HepG2 (cell line): ENCODE results near the gene ZFP69B. TPM values are rescaled to one million over a fixed set of nuclear protein-coding genes. Genes with fewer than 3 reads are reported as not detected.

Experiments used
- HNF4G ChIP-seq, 2 experiments: sonication (generic) in 1 of 2; formaldehyde crosslinking in 1 of 2; IDR thresholded peaks; 2 replicates each; pipeline versions ENCODE4 v1.4.0 to v1.6.1; 2011 to 2020; ENCODE audit warnings: borderline replicate concordance in 2 of 2, low read depth in 2 of 2, mild to moderate bottlenecking in 2 of 2, low read length in 1 of 2, missing genetic modification reagents in 1 of 2, moderate library complexity in 1 of 2
- KLF15 ChIP-seq: sonication (generic); formaldehyde crosslinking; IDR thresholded peaks from 2 replicates; pipeline ENCODE4 v1.8.1; 2023; ENCODE audit warnings: borderline replicate concordance, mild to moderate bottlenecking, inconsistent platforms, missing genetic modification reagents, mixed read lengths
- NAIF1 ChIP-seq: sonication (generic); formaldehyde crosslinking; IDR thresholded peaks from 2 replicates; pipeline ENCODE4 v1.5.0; 2020; ENCODE audit warnings: mild to moderate bottlenecking, missing genetic modification reagents, borderline replicate concordance
- RFX3 ChIP-seq: IDR thresholded peaks from 2 replicates; pipeline ENCODE4 v1.6.1; 2016; ENCODE audit warnings: missing biosample characterization, missing genetic modification reagents
- TOPORS ChIP-seq: sonication (generic); formaldehyde crosslinking; IDR thresholded peaks from 2 replicates; pipeline ENCODE4 v1.8.0; 2023; ENCODE audit warnings: mild to moderate bottlenecking, missing genetic modification reagents
- ZNF232 ChIP-seq: sonication (generic); formaldehyde crosslinking; IDR thresholded peaks from 2 replicates; pipeline ENCODE4 v1.4.0; 2020; ENCODE audit warnings: missing genetic modification reagents, borderline replicate concordance
- ZNF263 ChIP-seq: sonication (generic); formaldehyde crosslinking; IDR thresholded peaks from 2 replicates; pipeline ENCODE4 v1.4.0; 2020; ENCODE audit warnings: missing genetic modification reagents
- ZNF788 ChIP-seq: sonication (generic); formaldehyde crosslinking; IDR thresholded peaks from 2 replicates; pipeline ENCODE4 v1.5.0; 2020; ENCODE audit warnings: mild to moderate bottlenecking, missing genetic modification reagents, borderline replicate concordance
- polyA plus RNA-seq, 8 experiments: library from polyadenylated mRNA; depleted of rRNA in 3 of 8; stranded (reverse) in 7 of 8; unstranded in 1 of 8; fragments of >200 nt; fragmentation: Illumina TruSeq in 4 of 8; extraction: Trizol in 4 of 8; gene quantifications; 2 replicates each; pipeline versions ENCODE4 v1.2.1 to v1.2.3, GENCODE V29; 2011 to 2016; ENCODE audit warnings: low read depth in 4 of 8, missing spikeins in 1 of 8, mixed read lengths in 1 of 8; ENCODE audit not compliant: insufficient read depth in 1 of 8
- total RNA-seq, 5 experiments: library from RNA; depleted of rRNA; stranded (reverse); fragments of >200 nt; fragmentation: Illumina TruSeq; extraction: Trizol; gene quantifications; 2 replicates each; pipeline ENCODE4 v1.2.3, GENCODE V29; 2016; ENCODE audit warnings: low read depth in 1 of 5
- TF ChIP-seq, protein P1 (sequence below): sonication (generic); formaldehyde crosslinking; IDR thresholded peaks from 2 replicates; pipeline ENCODE4 v1.5.1; 2020; ENCODE audit warnings: mild to moderate bottlenecking, missing genetic modification reagents
- TF ChIP-seq, protein P2 (sequence below): sonication (generic); formaldehyde crosslinking; IDR thresholded peaks from 2 replicates; pipeline ENCODE4 v1.4.0; 2020; ENCODE audit warnings: mild to moderate bottlenecking, missing genetic modification reagents
- TF ChIP-seq, protein P3 (sequence below): sonication (generic); formaldehyde crosslinking; IDR thresholded peaks from 2 replicates; pipeline ENCODE4 v1.4.0; 2020; ENCODE audit warnings: missing genetic modification reagents
- TF ChIP-seq, protein P4 (sequence below): sonication (generic); formaldehyde crosslinking; IDR thresholded peaks from 2 replicates; pipeline ENCODE4 v1.4.0; 2020; ENCODE audit warnings: missing genetic modification reagents
- TF ChIP-seq, protein P5 (sequence below), 2 experiments: sonication (generic) in 1 of 2; formaldehyde crosslinking in 1 of 2; IDR thresholded peaks; 2 replicates each; pipeline versions ENCODE4 v1.4.0 to v1.6.1; 2018 to 2020; ENCODE audit warnings: missing genetic modification reagents in 2 of 2, borderline replicate concordance in 1 of 2, low read depth in 1 of 2, mild to moderate bottlenecking in 1 of 2, missing biosample characterization in 1 of 2

ZFP69B gene
- total and polyA plus RNA-seq, 2 of the 13 experiments (the other 11 are each of a cell fraction or from before 2014, with no cell fraction given): 4.6 to 7.7 TPM

DNA sequence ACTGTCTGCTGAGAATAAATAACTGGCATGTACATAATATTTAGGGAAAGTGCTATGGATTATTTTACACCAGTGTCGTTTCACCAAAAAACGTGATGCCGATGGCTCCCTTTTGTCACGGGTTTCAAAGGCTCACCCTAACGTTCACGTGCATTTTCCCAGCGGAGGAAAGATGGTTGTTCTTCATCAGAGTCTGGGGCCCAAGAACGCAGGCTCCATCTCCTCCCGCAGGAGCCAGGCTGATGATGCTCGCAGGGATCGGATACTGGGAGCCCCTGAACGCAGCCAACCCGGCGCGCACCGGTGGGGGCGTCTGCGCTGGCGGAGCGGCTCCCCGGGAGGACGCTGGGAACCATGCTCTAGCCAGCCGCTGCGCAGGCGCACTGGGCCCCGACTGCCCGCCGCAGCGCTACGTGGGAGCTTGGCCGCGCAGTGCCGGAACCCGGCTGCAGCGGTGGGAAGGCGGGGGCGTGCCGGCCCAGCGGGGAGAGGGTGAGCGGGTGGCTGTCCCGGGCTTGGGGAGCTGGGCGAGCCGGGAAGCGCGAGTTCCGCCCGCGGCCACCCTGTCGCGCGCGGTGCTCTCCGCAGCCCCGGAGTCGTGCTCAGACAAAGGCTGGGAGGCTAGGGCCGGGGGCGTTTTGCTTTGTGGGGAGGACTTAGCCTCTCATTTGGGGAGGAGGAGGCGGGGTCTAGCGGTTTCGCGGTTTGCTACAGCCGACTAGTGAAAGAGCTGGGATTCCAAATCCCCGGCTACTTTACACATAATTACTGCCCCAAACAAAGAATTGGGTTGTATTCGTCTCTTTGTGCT lies at the start of gene ZFP69B (continued):
- TF ChIP-seq, protein P1, sequence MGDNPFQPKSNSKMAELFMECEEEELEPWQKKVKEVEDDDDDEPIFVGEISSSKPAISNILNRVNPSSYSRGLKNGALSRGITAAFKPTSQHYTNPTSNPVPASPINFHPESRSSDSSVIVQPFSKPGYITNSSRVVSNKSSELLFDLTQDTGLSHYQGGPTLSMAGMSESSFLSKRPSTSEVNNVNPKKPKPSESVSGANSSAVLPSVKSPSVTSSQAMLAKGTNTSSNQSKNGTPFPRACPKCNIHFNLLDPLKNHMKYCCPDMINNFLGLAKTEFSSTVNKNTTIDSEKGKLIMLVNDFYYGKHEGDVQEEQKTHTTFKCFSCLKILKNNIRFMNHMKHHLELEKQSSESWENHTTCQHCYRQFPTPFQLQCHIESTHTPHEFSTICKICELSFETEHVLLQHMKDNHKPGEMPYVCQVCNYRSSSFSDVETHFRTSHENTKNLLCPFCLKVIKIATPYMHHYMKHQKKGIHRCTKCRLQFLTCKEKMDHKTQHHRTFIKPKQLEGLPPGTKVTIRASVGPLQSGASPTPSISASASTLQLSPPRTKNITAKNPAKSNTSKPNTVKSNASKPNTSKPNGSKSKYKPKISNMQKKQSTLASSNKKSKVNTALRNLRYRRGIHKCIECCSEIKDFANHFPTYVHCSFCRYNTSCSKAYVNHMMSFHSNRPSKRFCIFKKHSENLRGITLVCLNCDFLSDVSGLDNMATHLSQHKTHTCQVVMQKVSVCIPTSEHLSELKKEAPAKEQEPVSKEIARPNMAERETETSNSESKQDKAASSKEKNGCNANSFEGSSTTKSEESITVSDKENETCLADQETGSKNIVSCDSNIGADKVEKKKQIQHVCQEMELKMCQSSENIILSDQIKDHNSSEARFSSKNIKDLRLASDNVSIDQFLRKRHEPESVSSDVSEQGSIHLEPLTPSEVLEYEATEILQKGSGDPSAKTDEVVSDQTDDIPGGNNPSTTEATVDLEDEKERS (CRISPR knock-in tag): no peak
- TF ChIP-seq, protein P2, sequence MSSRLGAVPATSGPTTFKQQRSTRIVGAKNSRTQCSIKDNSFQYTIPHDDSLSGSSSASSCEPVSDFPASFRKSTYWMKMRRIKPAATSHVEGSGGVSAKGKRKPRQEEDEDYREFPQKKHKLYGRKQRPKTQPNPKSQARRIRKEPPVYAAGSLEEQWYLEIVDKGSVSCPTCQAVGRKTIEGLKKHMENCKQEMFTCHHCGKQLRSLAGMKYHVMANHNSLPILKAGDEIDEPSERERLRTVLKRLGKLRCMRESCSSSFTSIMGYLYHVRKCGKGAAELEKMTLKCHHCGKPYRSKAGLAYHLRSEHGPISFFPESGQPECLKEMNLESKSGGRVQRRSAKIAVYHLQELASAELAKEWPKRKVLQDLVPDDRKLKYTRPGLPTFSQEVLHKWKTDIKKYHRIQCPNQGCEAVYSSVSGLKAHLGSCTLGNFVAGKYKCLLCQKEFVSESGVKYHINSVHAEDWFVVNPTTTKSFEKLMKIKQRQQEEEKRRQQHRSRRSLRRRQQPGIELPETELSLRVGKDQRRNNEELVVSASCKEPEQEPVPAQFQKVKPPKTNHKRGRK (CRISPR knock-in tag): peak; percentile 44; the same call in 1 of the 2 replicates
- TF ChIP-seq TOPORS (CRISPR knock-in tag) (0 out of 2 replicates have a peak, but pooled peaks have one; percentile 48), ZNF263 (CRISPR knock-in tag) (peak; percentile 97), ZNF232 (CRISPR knock-in tag) (peak; percentile 78), NAIF1 (CRISPR knock-in tag) (no peak), ZNF788 (CRISPR knock-in tag) (peak; percentile 63; the same call in 1 of the 2 replicates), RFX3 (CRISPR knock-in tag) (no peak), HNF4G (IDR thresholded peaks at IDR 0.05; ENCODE audit: borderline replicate concordance, low read depth, low read length) (no peak), HNF4G (CRISPR knock-in tag; IDR thresholded peaks at IDR 0.05; ENCODE audit: borderline replicate concordance, low read depth) (no peak), KLF15 (no peak)
- TF ChIP-seq, protein P3, sequence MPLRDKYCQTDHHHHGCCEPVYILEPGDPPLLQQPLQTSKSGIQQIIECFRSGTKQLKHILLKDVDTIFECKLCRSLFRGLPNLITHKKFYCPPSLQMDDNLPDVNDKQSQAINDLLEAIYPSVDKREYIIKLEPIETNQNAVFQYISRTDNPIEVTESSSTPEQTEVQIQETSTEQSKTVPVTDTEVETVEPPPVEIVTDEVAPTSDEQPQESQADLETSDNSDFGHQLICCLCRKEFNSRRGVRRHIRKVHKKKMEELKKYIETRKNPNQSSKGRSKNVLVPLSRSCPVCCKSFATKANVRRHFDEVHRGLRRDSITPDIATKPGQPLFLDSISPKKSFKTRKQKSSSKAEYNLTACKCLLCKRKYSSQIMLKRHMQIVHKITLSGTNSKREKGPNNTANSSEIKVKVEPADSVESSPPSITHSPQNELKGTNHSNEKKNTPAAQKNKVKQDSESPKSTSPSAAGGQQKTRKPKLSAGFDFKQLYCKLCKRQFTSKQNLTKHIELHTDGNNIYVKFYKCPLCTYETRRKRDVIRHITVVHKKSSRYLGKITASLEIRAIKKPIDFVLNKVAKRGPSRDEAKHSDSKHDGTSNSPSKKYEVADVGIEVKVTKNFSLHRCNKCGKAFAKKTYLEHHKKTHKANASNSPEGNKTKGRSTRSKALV: peak; percentile 85
- TF ChIP-seq, protein P4, sequence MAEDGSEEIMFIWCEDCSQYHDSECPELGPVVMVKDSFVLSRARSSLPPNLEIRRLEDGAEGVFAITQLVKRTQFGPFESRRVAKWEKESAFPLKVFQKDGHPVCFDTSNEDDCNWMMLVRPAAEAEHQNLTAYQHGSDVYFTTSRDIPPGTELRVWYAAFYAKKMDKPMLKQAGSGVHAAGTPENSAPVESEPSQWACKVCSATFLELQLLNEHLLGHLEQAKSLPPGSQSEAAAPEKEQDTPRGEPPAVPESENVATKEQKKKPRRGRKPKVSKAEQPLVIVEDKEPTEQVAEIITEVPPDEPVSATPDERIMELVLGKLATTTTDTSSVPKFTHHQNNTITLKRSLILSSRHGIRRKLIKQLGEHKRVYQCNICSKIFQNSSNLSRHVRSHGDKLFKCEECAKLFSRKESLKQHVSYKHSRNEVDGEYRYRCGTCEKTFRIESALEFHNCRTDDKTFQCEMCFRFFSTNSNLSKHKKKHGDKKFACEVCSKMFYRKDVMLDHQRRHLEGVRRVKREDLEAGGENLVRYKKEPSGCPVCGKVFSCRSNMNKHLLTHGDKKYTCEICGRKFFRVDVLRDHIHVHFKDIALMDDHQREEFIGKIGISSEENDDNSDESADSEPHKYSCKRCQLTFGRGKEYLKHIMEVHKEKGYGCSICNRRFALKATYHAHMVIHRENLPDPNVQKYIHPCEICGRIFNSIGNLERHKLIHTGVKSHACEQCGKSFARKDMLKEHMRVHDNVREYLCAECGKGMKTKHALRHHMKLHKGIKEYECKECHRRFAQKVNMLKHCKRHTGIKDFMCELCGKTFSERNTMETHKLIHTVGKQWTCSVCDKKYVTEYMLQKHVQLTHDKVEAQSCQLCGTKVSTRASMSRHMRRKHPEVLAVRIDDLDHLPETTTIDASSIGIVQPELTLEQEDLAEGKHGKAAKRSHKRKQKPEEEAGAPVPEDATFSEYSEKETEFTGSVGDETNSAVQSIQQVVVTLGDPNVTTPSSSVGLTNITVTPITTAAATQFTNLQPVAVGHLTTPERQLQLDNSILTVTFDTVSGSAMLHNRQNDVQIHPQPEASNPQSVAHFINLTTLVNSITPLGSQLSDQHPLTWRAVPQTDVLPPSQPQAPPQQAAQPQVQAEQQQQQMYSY (CRISPR knock-in tag): peak; percentile 42; the same call in 1 of the 2 replicates
- TF ChIP-seq, protein P5, sequence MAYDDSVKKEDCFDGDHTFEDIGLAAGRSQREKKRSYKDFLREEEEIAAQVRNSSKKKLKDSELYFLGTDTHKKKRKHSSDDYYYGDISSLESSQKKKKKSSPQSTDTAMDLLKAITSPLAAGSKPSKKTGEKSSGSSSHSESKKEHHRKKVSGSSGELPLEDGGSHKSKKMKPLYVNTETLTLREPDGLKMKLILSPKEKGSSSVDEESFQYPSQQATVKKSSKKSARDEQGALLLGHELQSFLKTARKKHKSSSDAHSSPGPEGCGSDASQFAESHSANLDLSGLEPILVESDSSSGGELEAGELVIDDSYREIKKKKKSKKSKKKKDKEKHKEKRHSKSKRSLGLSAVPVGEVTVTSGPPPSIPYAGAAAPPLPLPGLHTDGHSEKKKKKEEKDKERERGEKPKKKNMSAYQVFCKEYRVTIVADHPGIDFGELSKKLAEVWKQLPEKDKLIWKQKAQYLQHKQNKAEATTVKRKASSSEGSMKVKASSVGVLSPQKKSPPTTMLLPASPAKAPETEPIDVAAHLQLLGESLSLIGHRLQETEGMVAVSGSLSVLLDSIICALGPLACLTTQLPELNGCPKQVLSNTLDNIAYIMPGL (CRISPR knock-in tag; IDR thresholded peaks at IDR 0.05; ENCODE audit: borderline replicate concordance in 1 of 2, low read depth in 1 of 2): peak; percentile 79 to 90; a peak in 3 of 4 replicates
